SU-DHL-6 (cell line): ENCODE measurements around the gene XIRP1.

Source experiments
- H2AFZ ChIP-seq: fragments of 200-600 bp; sonication (generic); 2 replicates; pipeline ENCODE4 v1.6.1; 2014; ENCODE audit warnings: low read depth, mild to moderate bottlenecking, moderate library complexity, mixed read lengths, antibody characterized with exemption, low read length; ENCODE audit not compliant: severe bottlenecking
- H3F3A ChIP-seq: fragments of 200-600 bp; shearing (Covaris generic); 2 replicates; pipeline ENCODE4 v1.6.0; 2016; ENCODE audit warnings: antibody characterized with exemption, mild to moderate bottlenecking; ENCODE audit not compliant: insufficient read depth
- H3K27ac ChIP-seq: fragments of 200-600 bp; sonication (generic); 2 replicates; pipeline ENCODE4 v1.5.1; 2016; ENCODE audit warnings: low read depth, mild to moderate bottlenecking, low read length, moderate library complexity, mixed read lengths
- H3K27me3 ChIP-seq: fragments of 200-600 bp; sonication (generic), shearing (Covaris generic); 2 replicates; pipeline ENCODE4 v1.6.0; 2014; ENCODE audit warnings: mild to moderate bottlenecking, low read length
- H3K36me3 ChIP-seq: fragments of 200-600 bp; sonication (generic); 2 replicates; pipeline ENCODE4 v1.6.1; 2014; ENCODE audit warnings: mild to moderate bottlenecking, low read length, mixed read lengths
- H3K4me2 ChIP-seq: fragments of 300-600, 200-600 bp; shearing (Covaris generic), sonication (generic); 2 replicates; pipeline ENCODE4 v1.6.0; 2014; ENCODE audit warnings: low read length, low read depth, mild to moderate bottlenecking; ENCODE audit not compliant: poor library complexity, severe bottlenecking
- H3K4me3 ChIP-seq: fragments of 200-600 bp; sonication (generic); 2 replicates; pipeline ENCODE4 v1.5.1; 2014; ENCODE audit warnings: antibody characterized with exemption, low read length, mild to moderate bottlenecking, mixed read lengths; ENCODE audit not compliant: insufficient read depth, poor library complexity, severe bottlenecking
- H3K79me2 ChIP-seq: fragments of 200-600 bp; sonication (generic); 2 replicates; pipeline ENCODE4 v1.6.1; 2014; ENCODE audit warnings: mild to moderate bottlenecking, low read length, moderate library complexity; ENCODE audit not compliant: insufficient read depth
- H3K9ac ChIP-seq: fragments of 200-600 bp; sonication (generic); 2 replicates; pipeline ENCODE4 v1.7.0; 2014; ENCODE audit warnings: mild to moderate bottlenecking, low read length
- H3K9me2 ChIP-seq: fragments of 200-600 bp; sonication (generic); replicated peaks from 2 replicates; pipeline ENCODE4 v1.6.1; 2014; ENCODE audit warnings: low read length; ENCODE audit not compliant: insufficient read depth
- H3K9me3 ChIP-seq: fragments of 200-600 bp; sonication (generic); 2 replicates; pipeline ENCODE4 v1.6.1; 2014; ENCODE audit warnings: low read length, mixed read lengths; ENCODE audit not compliant: insufficient read depth
- H4K20me1 ChIP-seq: fragments of 200-600 bp; sonication (generic); 2 replicates; pipeline ENCODE4 v1.6.1; 2014; ENCODE audit warnings: low read depth, mild to moderate bottlenecking, antibody characterized with exemption, low read length, moderate library complexity, mixed read lengths
- EZH2phosphoT487 ChIP-seq: fragments of 200-600 bp; sonication (generic), shearing (Covaris generic); conservative IDR thresholded peaks from 2 replicates; pipeline ENCODE4 v1.6.1; 2018; ENCODE audit warnings: mild to moderate bottlenecking, antibody characterized with exemption, low read length, moderate library complexity, mixed read lengths
- TF ChIP-seq, protein P1 (sequence below): fragments of 200-600 bp; sonication (generic); IDR thresholded peaks from one replicate; pipeline ENCODE4 v1.5.1; 2017; ENCODE audit warnings: antibody characterized with exemption, mild to moderate bottlenecking, low read length, moderate library complexity; ENCODE audit not compliant: insufficient read depth, poor library complexity, severe bottlenecking

The XIRP1 gene

GRCh38 chr3:39138804-39139415 is 53.5 kb downstream of the XIRP1 start:
- TF ChIP-seq EZH2phosphoT487, result no peak
- TF ChIP-seq, protein P1, sequence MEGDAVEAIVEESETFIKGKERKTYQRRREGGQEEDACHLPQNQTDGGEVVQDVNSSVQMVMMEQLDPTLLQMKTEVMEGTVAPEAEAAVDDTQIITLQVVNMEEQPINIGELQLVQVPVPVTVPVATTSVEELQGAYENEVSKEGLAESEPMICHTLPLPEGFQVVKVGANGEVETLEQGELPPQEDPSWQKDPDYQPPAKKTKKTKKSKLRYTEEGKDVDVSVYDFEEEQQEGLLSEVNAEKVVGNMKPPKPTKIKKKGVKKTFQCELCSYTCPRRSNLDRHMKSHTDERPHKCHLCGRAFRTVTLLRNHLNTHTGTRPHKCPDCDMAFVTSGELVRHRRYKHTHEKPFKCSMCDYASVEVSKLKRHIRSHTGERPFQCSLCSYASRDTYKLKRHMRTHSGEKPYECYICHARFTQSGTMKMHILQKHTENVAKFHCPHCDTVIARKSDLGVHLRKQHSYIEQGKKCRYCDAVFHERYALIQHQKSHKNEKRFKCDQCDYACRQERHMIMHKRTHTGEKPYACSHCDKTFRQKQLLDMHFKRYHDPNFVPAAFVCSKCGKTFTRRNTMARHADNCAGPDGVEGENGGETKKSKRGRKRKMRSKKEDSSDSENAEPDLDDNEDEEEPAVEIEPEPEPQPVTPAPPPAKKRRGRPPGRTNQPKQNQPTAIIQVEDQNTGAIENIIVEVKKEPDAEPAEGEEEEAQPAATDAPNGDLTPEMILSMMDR, result no peak
- Histone ChIP-seq H3K27ac (no peak overlapping the region), H3F3A (no peaks in the 10 kb centered on the region), H3K27me3 (no peaks in the 10 kb centered on the region), H3K4me2 (no peak overlapping the region), H3K9me3 (no peaks in the 10 kb centered on the region), H3K9ac (no peak overlapping the region), H3K4me3 (no peak overlapping the region), H2AFZ (no peak overlapping the region), H3K79me2 (no peaks in the 10 kb centered on the region), H3K36me3 (no peaks in the 10 kb centered on the region), H3K9me2 (no peaks in the 10 kb centered on the region), H4K20me1 (no peaks in the 10 kb centered on the region)

GRCh38 chr3:39137991-39138803 is 54.2 kb downstream of the XIRP1 start:
- no peaks in the 10 kb centered on the region for H3K79me2 ChIP-seq
- H3K27me3 ChIP-seq, result no peaks in the 10 kb centered on the region
- no peaks in the 10 kb centered on the region for H3K9me3 ChIP-seq
- H3K9ac ChIP-seq, result no peak overlapping the region
- H2AFZ ChIP-seq, result no peak overlapping the region
- no peak overlapping the region for H3K4me3 ChIP-seq
- H3K4me2 ChIP-seq, result no peak overlapping the region
- H3F3A ChIP-seq, result no peaks in the 10 kb centered on the region
- no peak overlapping the region for H3K27ac ChIP-seq
- no peaks in the 10 kb centered on the region for H4K20me1 ChIP-seq
- H3K9me2 ChIP-seq, result no peaks in the 10 kb centered on the region
- no peaks in the 10 kb centered on the region for H3K36me3 ChIP-seq
- TF ChIP-seq EZH2phosphoT487, result no peak
- TF ChIP-seq, protein P1, result no peak

DNA sequence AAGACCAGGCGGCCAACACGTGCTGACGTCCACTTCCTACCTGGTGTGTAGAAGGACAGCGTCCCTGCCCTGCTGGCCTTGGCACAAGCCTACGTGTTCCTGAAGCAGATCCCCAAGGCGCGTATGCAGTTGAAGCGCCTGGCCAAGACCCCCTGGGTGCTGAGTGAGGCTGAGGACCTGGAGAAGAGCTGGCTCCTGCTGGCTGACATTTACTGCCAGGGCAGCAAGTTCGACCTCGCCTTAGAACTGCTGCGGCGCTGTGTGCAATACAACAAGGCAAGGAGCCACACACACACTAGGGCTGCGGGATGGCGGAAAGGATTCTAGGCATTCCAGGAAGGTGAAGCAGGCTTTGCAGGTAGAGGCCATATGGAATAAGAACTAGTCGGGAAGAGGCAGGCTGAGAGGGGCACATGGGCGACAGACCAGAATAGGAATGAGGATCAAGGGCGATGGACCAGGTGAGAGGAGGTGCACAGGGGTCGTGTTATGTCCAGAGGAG is 54.9 kb downstream of the XIRP1 start:
- TF ChIP-seq, protein P1, result no peak
- no peak for TF ChIP-seq EZH2phosphoT487

More for the DNA sequence above, 54.9 kb downstream of the XIRP1 start:
- H3K9me2 ChIP-seq, result no peaks in the 10 kb centered on the region
- no peak overlapping the region for H3K4me2 ChIP-seq
- H3K36me3 ChIP-seq, result no peaks in the 10 kb centered on the region
- no peaks in the 10 kb centered on the region for H4K20me1 ChIP-seq
- H3F3A ChIP-seq, result no peaks in the 10 kb centered on the region
- H3K27ac ChIP-seq, result no peak overlapping the region
- no peaks in the 10 kb centered on the region for H3K79me2 ChIP-seq
- H3K9me3 ChIP-seq, result no peaks in the 10 kb centered on the region
- H3K27me3 ChIP-seq, result no peaks in the 10 kb centered on the region
- no peak overlapping the region for H3K9ac ChIP-seq
- no peak overlapping the region for H2AFZ ChIP-seq
- no peak overlapping the region for H3K4me3 ChIP-seq
